H1 (cell line): ENCODE measurements around the gene GADD45A. TPM values are rescaled to one million over a fixed set of nuclear protein-coding genes. Genes with fewer than 3 reads are reported as not detected.

Experiments used
- CTCF ChIA-PET: fragments of 300-600 bp; sonication (Branson Sonifier 250); formaldehyde crosslinking; loops from one replicate; lab custom pipeline; 2021; ENCODE audit not compliant: partially characterized antibody; lab: Charles Lee
- POLR2A ChIA-PET: fragments of 300-600 bp; sonication (Branson Sonifier 250); formaldehyde crosslinking; loops from one replicate; lab custom pipeline; 2021; ENCODE audit warnings: inconsistent platforms; ENCODE audit not compliant: partially characterized antibody; lab: Charles Lee
- DNase-seq, 2 experiments: peaks; one replicate each; pipeline versions ENCODE4 v3.0.0 to v3.0.0-alpha.2; 2010 to 2022; ENCODE audit warnings: low spot score in 2 of 2, low read depth in 1 of 2, mixed read lengths in 1 of 2
- FAIRE-seq: peaks from 2 replicates; lab custom pipeline; 2011; peaks lifted over from hg19 to GRCh38; lab: Jason Lieb, UNC
- H2AFZ ChIP-seq: 2 replicates; pipeline ENCODE4 v1.8.1; 2012; ENCODE audit warnings: low read length, inconsistent platforms
- H2AK5ac ChIP-seq: 2 replicates; pipeline ENCODE4 v1.6.1; 2013; ENCODE audit warnings: low read depth, low read length
- H2BK120ac ChIP-seq: replicated peaks from 2 replicates; pipeline ENCODE3; 2013; ENCODE audit warnings: low read depth, low read length, inconsistent platforms
- H2BK12ac ChIP-seq: 2 replicates; pipeline ENCODE4 v1.6.1; 2013; ENCODE audit warnings: low read depth, low read length
- H2BK15ac ChIP-seq: 2 replicates; pipeline ENCODE4 v1.6.1; 2013; ENCODE audit warnings: low read length
- H2BK20ac ChIP-seq: 2 replicates; pipeline ENCODE4 v1.6.1; 2013; ENCODE audit warnings: low read length
- H2BK5ac ChIP-seq: 2 replicates; pipeline ENCODE4 v1.6.1; 2013; ENCODE audit warnings: low read depth, low read length
- H3K14ac ChIP-seq: 2 replicates; pipeline ENCODE4 v1.6.1; 2013; ENCODE audit warnings: inconsistent platforms; ENCODE audit not compliant: insufficient read length
- H3K18ac ChIP-seq: 2 replicates; pipeline ENCODE4 v1.6.1; 2013; ENCODE audit warnings: low read length; ENCODE audit errors: extremely low read depth
- H3K23ac ChIP-seq: 2 replicates; pipeline ENCODE4 v1.6.1; 2013; ENCODE audit warnings: inconsistent platforms; ENCODE audit not compliant: insufficient read length
- H3K23me2 ChIP-seq: 2 replicates; pipeline ENCODE4 v1.6.1; 2013; ENCODE audit warnings: low read depth, low read length
- H3K27ac ChIP-seq: 2 replicates; pipeline ENCODE4 v1.6.1; 2011; ENCODE audit warnings: low read depth, low read length, inconsistent platforms
- H3K27me3 ChIP-seq, 4 experiments: replicated peaks in 1 of 4; 1 replicate in 1 of 4; 2 replicates in 3 of 4; pipeline versions ENCODE4 v1.6.1 to v1.8.1; 2011 to 2013; ENCODE audit warnings: low read length in 3 of 4, mild to moderate bottlenecking in 3 of 4, inconsistent platforms in 2 of 4, mixed read lengths in 2 of 4, moderate library complexity in 1 of 4; ENCODE audit not compliant: control insufficient read depth in 3 of 4, insufficient read depth in 3 of 4; ENCODE audit errors: extremely low read depth in 1 of 4
- H3K36me3 ChIP-seq, 4 experiments: 2 replicates each; pipeline versions ENCODE4 v1.6.1 to v1.8.1; 2011 to 2013; ENCODE audit warnings: mild to moderate bottlenecking in 4 of 4, low read length in 3 of 4, moderate library complexity in 2 of 4, control low read depth in 1 of 4, inconsistent platforms in 1 of 4; ENCODE audit not compliant: insufficient read depth in 4 of 4, control insufficient read depth in 2 of 4
- H3K4ac ChIP-seq: replicated peaks from 2 replicates; pipeline ENCODE3; 2013; ENCODE audit warnings: low read length, low read depth, mixed read lengths, inconsistent platforms; ENCODE audit not compliant: insufficient read length
- H3K4me1 ChIP-seq, 4 experiments: replicated peaks in 1 of 4; 1 replicate in 1 of 4; 2 replicates in 3 of 4; pipeline versions ENCODE4 v1.6.1 to v1.8.1; 2011 to 2013; ENCODE audit warnings: low read length in 3 of 4, inconsistent platforms in 2 of 4, mixed read lengths in 1 of 4; ENCODE audit not compliant: insufficient read depth in 4 of 4, control insufficient read depth in 3 of 4
- H3K4me2 ChIP-seq, 2 experiments: 2 replicates each; pipeline versions ENCODE4 v1.6.1 to v1.8.1; 2011 to 2013; ENCODE audit warnings: low read depth in 2 of 2, low read length in 2 of 2, control low read depth in 1 of 2, inconsistent platforms in 1 of 2, mild to moderate bottlenecking in 1 of 2; ENCODE audit not compliant: insufficient read depth in 1 of 2
- H3K4me3 ChIP-seq, 4 experiments: fragments of 200-600, 300-600 bp in 1 of 4; sonication (generic), shearing (Covaris generic), sonication (Bioruptor Twin) in 1 of 4; 2 replicates each; pipeline versions ENCODE4 v1.5.1 to v1.8.1; 2011 to 2016; ENCODE audit warnings: low read length in 4 of 4, low read depth in 3 of 4, control low read depth in 2 of 4, inconsistent platforms in 2 of 4, mild to moderate bottlenecking in 2 of 4, mixed read lengths in 1 of 4, moderate library complexity in 1 of 4; ENCODE audit not compliant: insufficient read depth in 2 of 4; ENCODE audit errors: extremely low read depth in 1 of 4
- H3K56ac ChIP-seq: replicated peaks from 2 replicates; pipeline ENCODE3; 2013; ENCODE audit warnings: low read depth, mild to moderate bottlenecking, mixed read lengths, low read length, inconsistent platforms; ENCODE audit not compliant: insufficient read length
- H3K79me1 ChIP-seq: 2 replicates; pipeline ENCODE4 v1.6.1; 2013; ENCODE audit warnings: low read depth, low read length, control low read depth
- H3K79me2 ChIP-seq, 2 experiments: 2 replicates each; pipeline versions ENCODE4 v1.6.1 to v1.8.1; 2012 to 2013; ENCODE audit warnings: low read length in 2 of 2, mild to moderate bottlenecking in 2 of 2, inconsistent platforms in 1 of 2; ENCODE audit not compliant: insufficient read depth in 2 of 2, control insufficient read depth in 1 of 2
- H3K9ac ChIP-seq, 4 experiments: replicated peaks in 1 of 4; 1 replicate in 1 of 4; 2 replicates in 3 of 4; pipeline versions ENCODE4 v1.6.1 to v1.8.1; 2011 to 2013; ENCODE audit warnings: low read depth in 3 of 4, low read length in 3 of 4, control low read depth in 2 of 4, mild to moderate bottlenecking in 2 of 4, moderate library complexity in 2 of 4, inconsistent platforms in 1 of 4; ENCODE audit errors: extremely low read depth in 1 of 4
- H3K9me3 ChIP-seq, 2 experiments: 2 replicates each; pipeline versions ENCODE4 v1.6.1 to v1.8.1; 2012 to 2013; ENCODE audit warnings: mild to moderate bottlenecking in 2 of 2, moderate library complexity in 2 of 2, control low read depth in 1 of 2, inconsistent platforms in 1 of 2, low read depth in 1 of 2, low read length in 1 of 2, mixed read lengths in 1 of 2; ENCODE audit not compliant: insufficient read depth in 2 of 2
- H4K20me1 ChIP-seq, 2 experiments: replicated peaks in 1 of 2; 2 replicates each; pipeline versions ENCODE3 to v1.8.1; 2011 to 2013; ENCODE audit warnings: inconsistent platforms in 2 of 2, low read length in 2 of 2, mild to moderate bottlenecking in 1 of 2; ENCODE audit not compliant: insufficient read depth in 2 of 2, control insufficient read depth in 1 of 2
- H4K5ac ChIP-seq: 2 replicates; pipeline ENCODE4 v1.6.1; 2013; ENCODE audit warnings: low read length, low read depth, mixed read lengths, inconsistent platforms; ENCODE audit not compliant: insufficient read length
- H4K8ac ChIP-seq: 2 replicates; pipeline ENCODE4 v1.8.0; 2013; ENCODE audit warnings: mild to moderate bottlenecking, moderate library complexity, low read length, inconsistent platforms; ENCODE audit not compliant: insufficient read depth; ENCODE audit errors: extremely low read depth
- H4K91ac ChIP-seq: replicated peaks from 2 replicates; pipeline ENCODE3; 2013; ENCODE audit warnings: low read length, mixed read lengths, inconsistent platforms; ENCODE audit not compliant: insufficient read length
- CBX5 ChIP-seq: fragments of 300-800, 300-1000 bp; sonication (generic); IDR thresholded peaks from 2 replicates; pipeline ENCODE4 v1.7.1; 2016; ENCODE audit warnings: antibody characterized with exemption, low read length, low read depth
- CEBPB ChIP-seq: IDR thresholded peaks from 2 replicates; pipeline ENCODE4 v1.6.1; 2012; ENCODE audit warnings: low read depth, low read length
- KDM1A ChIP-seq: fragments of 200-600, 300-600 bp; sonication (generic); IDR thresholded peaks from 2 replicates; pipeline ENCODE4 v1.7.1; 2016; ENCODE audit warnings: mild to moderate bottlenecking, low read length, borderline replicate concordance
- KDM5A ChIP-seq: fragments of 200-600 bp; IDR thresholded peaks from 2 replicates; pipeline ENCODE4 v1.7.1; 2012; ENCODE audit warnings: mild to moderate bottlenecking, low read length, inconsistent platforms, mixed read lengths
- PHF8 ChIP-seq: fragments of 200-600 bp; sonication (generic); conservative IDR thresholded peaks from 2 replicates; pipeline ENCODE4 v1.7.1; 2012; ENCODE audit warnings: low read depth, mild to moderate bottlenecking, inconsistent platforms, low read length, moderate library complexity
- WGBS, 2 experiments: shearing (Covaris generic) in 1 of 2; methylation state at CpG; one replicate each; pipeline versions ENCODE4 v1.1.6 to v1.1.7; 2013 to 2015; ENCODE audit warnings: low lambda C conversion rate in 2 of 2, mixed read lengths in 2 of 2, inconsistent platforms in 1 of 2, low coverage in 1 of 2, missing lambda C conversion rate in 1 of 2; ENCODE audit not compliant: insufficient replicate concordance in 2 of 2, insufficient coverage in 1 of 2, insufficient read length in 1 of 2; ENCODE audit errors: extremely low coverage in 1 of 2, missing lambda C conversion rate in 1 of 2; 5-methylcytosine and 5-hydroxymethylcytosine counted together
- polyA plus RNA-seq, 7 experiments: library from polyadenylated mRNA; depleted of rRNA in 3 of 7; stranded (reverse) in 5 of 7; unstranded in 2 of 7; fragments of >200 nt in 5 of 7; fragments of 200-250 nt in 2 of 7; gene quantifications; 1 replicate in 5 of 7; 2 replicates in 1 of 7; 4 replicates in 1 of 7; pipeline versions ENCODE4 v1.2.1 to v1.2.3, GENCODE V29; 2011 to 2013; ENCODE audit warnings: missing spikeins in 2 of 7, mixed read lengths in 2 of 7
- total RNA-seq: library from RNA; stranded (reverse); fragmentation: NEBNext Ultra II Directional; extraction: Animal tissue kit (Norgen Biotek cat#: 25700); gene quantifications from 2 replicates; pipeline ENCODE4 v1.2.1, GENCODE V29; 2021
- TF ChIP-seq, protein P1 (sequence below): IDR thresholded peaks from 2 replicates; pipeline ENCODE4 v1.6.1; 2011; ENCODE audit warnings: low read length, improper control_type of control experiment
- TF ChIP-seq, protein P2 (sequence below): IDR thresholded peaks from 2 replicates; pipeline ENCODE4 v1.6.1; 2012; ENCODE audit warnings: inconsistent platforms

The GADD45A gene
- total and polyA plus RNA-seq, 2 of the 8 experiments (the other 6 are each of a cell fraction or from before 2014, with no cell fraction given): 7.6 to 15.6 TPM

- H3K23ac ChIP-seq: no peak overlapping the region
- FAIRE-seq (no peak), DNase-seq (no peak)
- no peak overlapping the region for H3K27ac ChIP-seq
- ChIA-PET CTCF (interaction anchor here (0.7 to 2.4 kb wide), 10 partner anchors 10 to 120 kb away, joined by 3 to 7 read pairs (median 4); no protein-coding TSS in a partner anchor), POLR2A (no interaction called here)
- H3K56ac ChIP-seq: no peak overlapping the region
- no peak overlapping the region for H3K4me3 ChIP-seq
- no peak overlapping the region for H2BK15ac ChIP-seq
- no peak overlapping the region for H2AK5ac ChIP-seq
- no peak overlapping the region for H3K9ac ChIP-seq
- no peaks in the 10 kb centered on the region for H3K79me2 ChIP-seq
- no peak overlapping the region for H3K14ac ChIP-seq
- TF ChIP-seq, protein P1, sequence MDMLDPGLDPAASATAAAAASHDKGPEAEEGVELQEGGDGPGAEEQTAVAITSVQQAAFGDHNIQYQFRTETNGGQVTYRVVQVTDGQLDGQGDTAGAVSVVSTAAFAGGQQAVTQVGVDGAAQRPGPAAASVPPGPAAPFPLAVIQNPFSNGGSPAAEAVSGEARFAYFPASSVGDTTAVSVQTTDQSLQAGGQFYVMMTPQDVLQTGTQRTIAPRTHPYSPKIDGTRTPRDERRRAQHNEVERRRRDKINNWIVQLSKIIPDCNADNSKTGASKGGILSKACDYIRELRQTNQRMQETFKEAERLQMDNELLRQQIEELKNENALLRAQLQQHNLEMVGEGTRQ: no peak
- TF ChIP-seq, protein P2, sequence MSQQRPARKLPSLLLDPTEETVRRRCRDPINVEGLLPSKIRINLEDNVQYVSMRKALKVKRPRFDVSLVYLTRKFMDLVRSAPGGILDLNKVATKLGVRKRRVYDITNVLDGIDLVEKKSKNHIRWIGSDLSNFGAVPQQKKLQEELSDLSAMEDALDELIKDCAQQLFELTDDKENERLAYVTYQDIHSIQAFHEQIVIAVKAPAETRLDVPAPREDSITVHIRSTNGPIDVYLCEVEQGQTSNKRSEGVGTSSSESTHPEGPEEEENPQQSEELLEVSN: no peak
- no peak for TF ChIP-seq PHF8
- TF ChIP-seq CEBPB: no peak
- no peak for TF ChIP-seq KDM5A
- TF ChIP-seq KDM1A: no peak
- no peak for TF ChIP-seq CBX5
- H3K4me1 ChIP-seq: no peaks in the 10 kb centered on the region; a peak in 1 of 7 replicates
- WGBS, 2 experiments: 92% methylated on average over 6 of the region's 6 CpGs; no CpG with 5 or more reads in 1 of the 2 experiments
- H3K4ac ChIP-seq: no peak overlapping the region
- H3K23me2 ChIP-seq: no peaks in the 10 kb centered on the region; the same call in 1 of the 2 replicates
- H3K36me3 ChIP-seq: no peaks in the 10 kb centered on the region
- H3K9me3 ChIP-seq: no peaks in the 10 kb centered on the region
- no peak overlapping the region for H3K4me2 ChIP-seq
- H4K91ac ChIP-seq: no peak overlapping the region
- H2BK20ac ChIP-seq: no peak overlapping the region
- H4K8ac ChIP-seq: no peak overlapping the region
- no peaks in the 10 kb centered on the region for H4K20me1 ChIP-seq
- H2AFZ ChIP-seq: no peak overlapping the region
- H2BK120ac ChIP-seq: no peak overlapping the region
- no peak overlapping the region for H2BK12ac ChIP-seq
- no peak overlapping the region for H4K5ac ChIP-seq
- no peaks in the 10 kb centered on the region for H3K79me1 ChIP-seq
- H2BK5ac ChIP-seq: no peak overlapping the region
- H3K27me3 ChIP-seq: no peaks in the 10 kb centered on the region
- H3K18ac ChIP-seq: no peak overlapping the region
These were observed 45.6 kb upstream of the GADD45A start for GRCh38 chr1:67639361-67639760.
